HTR-8/SVneo (cell line): ENCODE measurements around the gene FUCA2.
"Not testable (repeated sequence)": the region's sequence is repeated elsewhere in the genome, so short reads cannot be mapped to it uniquely, and the experiment has no call there.

Experiments used
- DNase-seq: peaks from one replicate; pipeline ENCODE4 v3.0.0; 2011; ENCODE audit warnings: low spot score, mixed read lengths; ENCODE audit not compliant: insufficient read length
- FAIRE-seq: peaks from 2 replicates; lab custom pipeline; 2011; peaks lifted over from hg19 to GRCh38; lab: Jason Lieb, UNC

Gene FUCA2

GRCh38 chr6:143505537-143505936 is 6.0 kb downstream of the FUCA2 start:
- no peak for DNase-seq
- no peak for FAIRE-seq

DNA sequence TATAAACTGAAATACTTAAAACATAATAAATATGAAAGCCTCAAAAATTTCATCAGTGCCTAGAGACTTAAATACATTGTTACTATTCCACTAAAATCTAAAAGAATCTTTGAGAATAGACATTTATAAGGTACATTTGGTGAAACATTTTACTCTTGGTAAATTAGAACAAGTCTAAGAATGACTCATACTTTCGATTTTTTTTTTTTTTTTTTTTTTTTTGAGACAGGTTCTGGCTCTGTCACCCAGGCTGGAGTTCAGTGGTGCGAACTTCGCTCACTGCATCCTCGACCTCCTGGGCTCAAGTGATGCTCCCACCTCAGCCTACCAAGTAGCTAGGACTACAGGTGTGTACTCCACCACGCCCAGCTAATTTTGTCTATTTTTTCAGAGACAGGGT is 6.4 kb downstream of the FUCA2 start:
- FAIRE-seq (no peak), DNase-seq (no peak)

DNA sequence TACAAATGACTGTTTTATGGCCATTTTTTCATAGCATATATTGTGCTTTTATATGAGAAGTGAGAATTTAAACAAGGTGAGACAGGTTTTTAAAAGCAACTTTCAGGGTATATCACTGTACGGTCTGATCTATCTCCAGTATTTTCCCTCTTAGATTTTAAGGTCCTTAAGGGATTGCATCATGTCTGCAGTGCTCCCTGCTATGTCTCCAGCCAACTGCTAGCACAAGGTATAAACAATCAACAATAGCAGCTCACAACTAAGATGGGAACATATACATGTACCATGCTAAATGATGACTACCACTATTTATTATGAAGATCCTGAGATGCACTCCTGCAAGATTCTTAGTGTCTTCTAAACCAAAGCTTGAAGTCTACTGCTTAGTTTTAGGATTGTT is 7.2 kb downstream of the FUCA2 start:
- no peak for FAIRE-seq
- DNase-seq, result no peak

- DNase-seq (no peak), FAIRE-seq (no peak)
Observed at GRCh38 chr6:143501851-143502250, 9.7 kb downstream of the FUCA2 start.

- DNase-seq (no peak), FAIRE-seq (no peak)
Observed at GRCh38 chr6:143498428-143498827, 13.1 kb downstream of the FUCA2 start.

GRCh38 chr6:143496974-143497373 is 14.5 kb downstream of the FUCA2 start:
- FAIRE-seq (no peak), DNase-seq (no peak)

GRCh38 chr6:143490775-143491174 is 20.7 kb downstream of the FUCA2 start:
- no peak for FAIRE-seq
- DNase-seq, result no peak

DNA sequence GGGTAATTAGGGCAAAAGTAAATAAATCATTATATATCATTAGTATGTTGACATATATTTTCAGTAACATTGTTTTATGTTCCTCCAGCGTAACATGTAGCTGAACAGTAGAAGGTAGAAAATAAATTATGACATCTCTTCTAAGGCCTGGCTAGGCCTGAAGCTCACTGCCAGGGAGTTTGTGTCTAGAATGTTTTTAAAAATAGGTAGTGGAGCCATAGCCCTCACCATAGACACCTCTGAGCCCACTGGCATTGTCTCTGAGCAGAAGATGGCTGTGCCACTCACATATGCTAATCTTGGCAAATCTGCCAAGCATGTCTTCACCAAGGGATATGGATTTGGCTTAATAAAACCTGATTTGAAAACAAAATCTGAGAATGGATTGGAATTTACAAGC is 21.3 kb downstream of the FUCA2 start:
- DNase-seq (no peak), FAIRE-seq (no peak)

- DNase-seq (no peak), FAIRE-seq (no peak)
Observed at GRCh38 chr6:143486752-143487151, 24.8 kb downstream of the FUCA2 start.

DNA sequence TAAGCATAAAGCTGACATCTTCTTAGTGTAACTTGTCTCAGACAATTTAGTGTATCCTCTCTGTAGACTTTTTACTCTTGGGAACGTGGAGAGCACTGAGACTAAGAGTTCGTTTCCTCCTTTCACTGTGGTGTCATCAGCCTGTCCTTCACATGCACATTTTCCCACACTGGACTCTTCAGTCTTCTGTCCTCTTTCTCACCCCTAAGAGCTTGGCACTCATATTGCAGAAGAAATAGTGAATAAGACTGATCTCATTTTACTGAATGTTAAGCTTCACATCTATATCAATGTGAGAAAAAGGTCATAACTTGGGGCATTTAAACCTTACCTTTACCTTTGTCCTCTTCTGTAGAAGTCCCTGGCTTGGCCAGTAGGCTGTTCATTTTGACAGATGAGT is 25.6 kb downstream of the FUCA2 start:
- DNase-seq (no peak), FAIRE-seq (no peak)

GRCh38 chr6:143482593-143482992 is 28.9 kb downstream of the FUCA2 start:
- FAIRE-seq (no peak), DNase-seq (no peak)

- DNase-seq, result no peak
- no peak for FAIRE-seq
Observed at GRCh38 chr6:143478479-143479062, 32.9 kb downstream of the FUCA2 start.

- no peak for DNase-seq
- no peak for FAIRE-seq
Observed at GRCh38 chr6:143476545-143476944, 35.0 kb downstream of the FUCA2 start.

DNA sequence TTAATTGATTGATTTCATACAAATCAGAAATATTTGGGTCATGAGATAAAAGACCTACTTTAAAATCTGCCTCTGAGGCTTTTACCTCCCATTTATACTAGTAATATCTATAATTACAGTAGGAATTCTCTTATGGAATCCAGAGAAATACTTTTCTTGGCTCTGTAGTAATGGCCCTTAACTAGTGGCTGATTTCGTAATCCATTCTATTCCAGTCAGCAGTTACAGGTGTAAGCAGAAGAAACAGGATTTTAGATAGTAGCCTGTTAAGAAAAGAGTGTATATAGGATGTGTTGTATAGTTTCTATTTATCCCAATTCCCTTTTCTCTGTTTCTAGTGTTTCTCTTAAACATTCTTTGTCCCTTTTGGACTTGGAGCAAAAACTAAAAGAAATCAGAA is 39.7 kb downstream of the FUCA2 start:
- DNase-seq, result no peak
- no peak for FAIRE-seq

DNA sequence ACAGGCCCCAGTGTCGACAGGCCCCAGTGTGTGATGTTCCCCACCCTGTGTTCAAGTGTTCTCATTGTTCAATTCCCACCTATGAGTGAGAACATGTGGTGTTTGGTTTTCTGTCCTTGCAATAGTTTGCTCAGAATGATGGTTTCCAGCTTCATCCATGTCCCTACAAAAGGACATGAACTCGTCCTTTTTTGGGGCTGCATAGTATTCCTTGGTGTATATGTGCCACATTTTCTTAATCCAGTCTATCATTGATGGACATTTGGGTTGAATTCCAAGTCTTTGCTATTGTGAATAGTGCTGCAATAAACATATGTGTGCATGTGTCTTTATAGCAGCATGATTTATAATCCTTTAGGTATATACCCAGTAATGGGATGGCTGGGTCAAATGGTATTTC is 42.7 kb downstream of the FUCA2 start:
- not testable (repeated sequence) for DNase-seq
- FAIRE-seq, result peak; percentile 100

- FAIRE-seq (no peak), DNase-seq (no peak)
Observed at GRCh38 chr6:143468026-143468425, 43.5 kb downstream of the FUCA2 start.

- DNase-seq (no peak), FAIRE-seq (no peak)
Observed at GRCh38 chr6:143465546-143465945, 46.0 kb downstream of the FUCA2 start.

- no peak for FAIRE-seq
- peak; percentile 7 for DNase-seq
Observed at GRCh38 chr6:143457563-143458359, 53.8 kb downstream of the FUCA2 start.

DNA sequence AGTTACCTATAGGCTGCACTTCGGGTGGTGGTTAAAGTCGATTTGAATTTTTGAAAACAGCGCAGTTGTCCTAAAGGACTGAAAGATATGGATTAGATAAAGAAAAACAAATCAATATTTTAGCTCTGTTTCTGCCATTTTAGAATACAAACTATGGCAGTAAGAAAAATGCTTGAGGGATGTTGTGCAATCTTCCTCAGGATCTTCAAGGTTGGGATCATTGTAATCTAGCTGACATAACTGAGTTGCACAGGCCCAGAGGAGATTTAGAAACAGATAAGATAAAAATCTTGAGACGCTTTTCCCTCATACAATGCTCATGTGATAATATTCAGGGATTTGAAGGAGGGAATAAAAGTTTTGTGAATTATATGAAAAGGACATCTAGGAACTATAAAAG is 60.0 kb downstream of the FUCA2 start:
- no peak for FAIRE-seq
- DNase-seq, result no peak

DNA sequence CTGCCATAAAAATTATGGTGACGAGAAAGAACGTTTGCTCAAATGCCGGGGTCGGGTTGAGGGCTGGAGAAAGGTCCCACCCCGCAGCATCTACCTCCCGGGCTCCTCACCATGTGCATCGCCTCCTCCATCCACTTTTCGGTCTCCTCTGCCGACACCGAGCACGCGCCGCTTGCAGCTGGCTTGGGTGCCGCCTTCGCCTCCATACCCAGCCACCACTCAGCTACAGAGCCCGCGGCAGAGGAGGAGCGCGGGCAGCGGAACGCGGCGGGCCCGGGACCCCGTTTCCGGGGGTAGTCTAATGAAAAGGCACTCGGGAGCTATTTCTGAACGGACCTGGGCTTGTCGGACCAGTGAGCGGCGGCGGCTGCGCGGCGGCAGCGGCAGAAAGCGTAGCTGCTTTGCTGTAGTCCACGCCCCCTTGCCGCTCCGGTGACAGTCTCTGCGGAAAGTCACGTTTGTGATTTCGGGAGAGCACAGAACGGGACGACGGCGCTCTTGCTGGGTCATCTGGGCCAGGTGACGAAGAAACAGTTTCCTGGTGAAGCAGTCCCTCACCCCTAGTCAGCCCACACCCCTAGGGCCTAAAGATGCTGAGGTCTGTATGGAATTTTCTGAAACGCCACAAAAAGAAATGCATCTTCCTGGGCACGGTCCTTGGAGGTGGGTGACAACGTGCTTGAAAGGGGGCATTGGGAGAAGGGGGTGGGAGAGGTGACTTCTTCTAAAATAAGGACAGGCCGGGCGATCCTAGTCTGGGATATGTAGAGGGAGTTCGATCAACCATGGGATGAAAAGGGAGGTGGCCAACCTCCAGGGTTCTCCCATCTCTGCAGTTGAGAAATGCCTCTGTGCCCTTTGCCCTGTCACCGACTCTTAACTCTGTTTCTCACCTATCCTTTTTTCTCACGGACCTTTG is 60.8 kb downstream of the FUCA2 start, which contains the start of the genes ADAT2 and PEX3:
ADAT2 (minus strand) TSS at position 243 of the 919 bp plus-strand sequence; CDS start at position 206, 37 bp downstream.
PEX3 (plus strand) TSS at position 353 of the 919 bp plus-strand sequence; CDS start at position 591, 238 bp downstream.
- peak; percentile 74 for FAIRE-seq
- DNase-seq, result peak; percentile 78
